GM12891 (cell line): ENCODE measurements around the gene DYNC1I1.

Experiments
- PAX5 ChIP-seq: IDR thresholded peaks from 2 replicates; pipeline ENCODE4 v1.6.1; 2011; ENCODE audit warnings: low read length, moderate library complexity, mild to moderate bottlenecking; ENCODE audit not compliant: insufficient read depth, severe bottlenecking
- POLR2A ChIP-seq: IDR thresholded peaks from 2 replicates; pipeline ENCODE4 v1.6.1; 2011; ENCODE audit warnings: low read depth, low read length, control low read depth
- POLR2AphosphoS5 ChIP-seq: IDR thresholded peaks from 2 replicates; pipeline ENCODE4 v1.6.1; 2011; ENCODE audit warnings: low read depth, low read length, control low read depth
- POU2F2 ChIP-seq: IDR thresholded peaks from 2 replicates; pipeline ENCODE4 v1.6.1; 2011; ENCODE audit warnings: low read depth, mild to moderate bottlenecking, control low read depth, low read length, moderate library complexity
- TAF1 ChIP-seq: IDR thresholded peaks from 2 replicates; pipeline ENCODE4 v1.6.1; 2011; ENCODE audit warnings: low read depth, low read length, control low read depth

DNA sequence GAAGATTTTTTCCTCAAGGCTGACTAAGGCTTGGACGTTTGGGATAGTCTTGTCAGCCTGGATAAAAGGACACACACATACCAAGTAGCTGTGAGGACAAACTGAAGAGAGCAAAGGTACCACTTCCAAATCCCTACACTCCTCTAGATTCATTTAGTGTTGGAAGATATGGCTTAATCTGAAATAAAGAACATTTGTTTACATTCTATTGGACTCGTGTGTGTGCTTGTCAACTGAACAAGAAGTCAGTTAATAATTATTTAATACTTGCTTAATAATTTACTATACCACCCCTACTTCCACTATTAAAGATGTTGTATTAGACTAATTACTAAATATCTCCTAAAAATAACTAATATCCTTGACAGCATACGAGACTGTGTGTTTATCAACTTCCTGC is 23.3 kb upstream of the DYNC1I1 start:
- TF ChIP-seq POLR2A = no peak
- no peak for TF ChIP-seq POLR2AphosphoS5
- no peak for TF ChIP-seq PAX5
- no peak for TF ChIP-seq TAF1
- no peak for TF ChIP-seq POU2F2
